ENCODE measurements around the gene SMIM7. TPM values are rescaled to one million over a fixed set of nuclear protein-coding genes. Genes with fewer than 3 reads are reported as not detected.
"Not testable (repeated sequence)": the region's sequence is repeated elsewhere in the genome, so short reads cannot be mapped to it uniquely, and the experiment has no call there.

The SMIM7 gene
- polyA plus RNA-seq, 6 donors from 2014 or later: 41.0 to 84.2 (median 69.1) TPM

GRCh38 chr19:16671652-16672274 is 11.8 kb upstream of the SMIM7 start:
- no peaks in the 10 kb centered on the region for H3K27me3 Mint-ChIP-seq
- H3K9me3 Mint-ChIP-seq: no peaks in the 10 kb centered on the region
- peaks cover 0 to 3% (median 2%) of the 10 kb centered on the region in 3 donors for H3K4me1 Mint-ChIP-seq
- H3K4me3 Mint-ChIP-seq: no peak overlapping the region
- no peak for DNase-seq
- H3K27ac Mint-ChIP-seq: peak overlapping the region in 2 of 6 donors; percentile 60 to 70
- ATAC-seq (ENCODE audit: low read depth in 2 of 2): no peak
- H3K36me3 Mint-ChIP-seq: no peaks in the 10 kb centered on the region

- ATAC-seq (ENCODE audit: low read depth in 2 of 2): no peak
These were observed 10.3 kb upstream of the SMIM7 start for GRCh38 chr19:16670291-16670690.

GRCh38 chr19:16668702-16669101 is 8.8 kb upstream of the SMIM7 start:
- ATAC-seq (ENCODE audit: low read depth in 2 of 2); DNase-seq; H3K27ac Mint-ChIP-seq; H3K36me3 Mint-ChIP-seq; H3K27me3 Mint-ChIP-seq; H3K9me3 Mint-ChIP-seq: not testable (repeated sequence)
- Mint-ChIP-seq H3K4me1 (peaks cover 5 to 10% (median 7%) of the 10 kb centered on the region in 3 donors), H3K4me3 (peak overlapping the region in 1 of 8 donors; percentile 42)

More at GRCh38 chr19:16670291-16670690, 10.3 kb upstream of the SMIM7 start:
- no peaks in the 10 kb centered on the region for H3K36me3 Mint-ChIP-seq
- no peak for DNase-seq
- H3K9me3 Mint-ChIP-seq: no peaks in the 10 kb centered on the region
- no peak overlapping the region for H3K4me3 Mint-ChIP-seq
- H3K27me3 Mint-ChIP-seq: no peaks in the 10 kb centered on the region
- H3K4me1 Mint-ChIP-seq: peaks cover 0 to 3% (median 2%) of the 10 kb centered on the region in 3 donors
- no peak overlapping the region for H3K27ac Mint-ChIP-seq

GRCh38 chr19:16668176-16668575 is 8.2 kb upstream of the SMIM7 start:
- Mint-ChIP-seq H3K4me1 (peaks cover 7 to 12% (median 8%) of the 10 kb centered on the region in 3 donors), H3K27me3 (no peaks in the 10 kb centered on the region), H3K27ac (no peak overlapping the region), H3K4me3 (peak overlapping the region in 1 of 8 donors; percentile 42), H3K9me3 (no peaks in the 10 kb centered on the region), H3K36me3 (no peaks in the 10 kb centered on the region)
- ATAC-seq (ENCODE audit: low read depth in 2 of 2): no peak
- no peak for DNase-seq

GRCh38 chr19:16661480-16662034 is 1.6 kb upstream of the SMIM7 start:
- Mint-ChIP-seq H3K9me3 (no peaks in the 10 kb centered on the region), H3K4me3 (peak overlapping the region; percentile 86 to 99 (median 93)), H3K36me3 (peaks cover 6 to 8% of the 10 kb centered on the region in 2 donors), H3K4me1 (peaks cover 40 to 55% (median 55%) of the 10 kb centered on the region in 3 donors), H3K27me3 (no peaks in the 10 kb centered on the region), H3K27ac (peak overlapping the region; percentile 56 to 98 (median 80))
- peak; percentile 21 for DNase-seq
- ATAC-seq (ENCODE audit: low read depth in 2 of 2): no peak

GRCh38 chr19:16660763-16661479 is 977 bp upstream of the SMIM7 start, which contains the start of gene TMEM38A:
TSS of gene TMEM38A (plus strand) at chr19:16661139. CDS start at chr19:16661218, 79 bp downstream.
- H3K9me3 Mint-ChIP-seq: no peaks in the 10 kb centered on the region
- peak within 1 kb of the TSS; percentile 98 to 100 (median 99) for H3K27ac Mint-ChIP-seq
- peaks cover 6 to 8% of the 10 kb centered on the region in 2 donors for H3K36me3 Mint-ChIP-seq
- peak; percentile 55 for DNase-seq
- H3K4me3 Mint-ChIP-seq: peak within 1 kb of the TSS; percentile 96 to 100 (median 99)
- peak in 1 of 2 donors; percentile 2 for ATAC-seq (ENCODE audit: low read depth in 2 of 2)
- no peaks in the 10 kb centered on the region for H3K27me3 Mint-ChIP-seq
- peaks cover 44 to 61% (median 55%) of the 10 kb centered on the region in 3 donors for H3K4me1 Mint-ChIP-seq

- H3K9me3 Mint-ChIP-seq: no peaks in the 10 kb centered on the region
- H3K4me1 Mint-ChIP-seq: peaks cover 44 to 67% (median 55%) of the 10 kb centered on the region in 3 donors
- no peak for DNase-seq
- ATAC-seq (ENCODE audit: low read depth in 2 of 2): no peak
- peak overlapping the region; percentile 96 to 100 (median 99) for H3K4me3 Mint-ChIP-seq
- no peaks in the 10 kb centered on the region for H3K27me3 Mint-ChIP-seq
- H3K36me3 Mint-ChIP-seq: peaks cover 6 to 8% of the 10 kb centered on the region in 2 donors
- H3K27ac Mint-ChIP-seq: peak overlapping the region; percentile 98 to 100 (median 99)
These were observed 496 bp downstream of the SMIM7 start for GRCh38 chr19:16659464-16659831.

GRCh38 chr19:16657384-16657783 is 2.6 kb downstream of the SMIM7 start:
- Mint-ChIP-seq H3K4me3 (peak overlapping the region in 4 of 8 donors; percentile 32 to 61 (median 44)), H3K9me3 (no peaks in the 10 kb centered on the region), H3K4me1 (peaks cover 38 to 61% (median 48%) of the 10 kb centered on the region in 3 donors), H3K27ac (peak overlapping the region in 3 of 6 donors; percentile 33 to 80 (median 59)), H3K27me3 (no peaks in the 10 kb centered on the region), H3K36me3 (peaks cover 12% of the 10 kb centered on the region in 2 donors)
- no peak for ATAC-seq (ENCODE audit: low read depth in 2 of 2)
- no peak for DNase-seq

- Mint-ChIP-seq H3K36me3 (peaks cover 18 to 24% of the 10 kb centered on the region in 2 donors), H3K9me3 (no peaks in the 10 kb centered on the region), H3K27me3 (no peaks in the 10 kb centered on the region), H3K4me3 (peak overlapping the region in 2 of 8 donors; percentile 61 to 78), H3K27ac (no peak overlapping the region), H3K4me1 (peaks cover 33 to 58% (median 45%) of the 10 kb centered on the region in 3 donors)
- ATAC-seq (ENCODE audit: low read depth in 2 of 2): no peak
- DNase-seq: no peak
These were observed 4.2 kb downstream of the SMIM7 start for GRCh38 chr19:16655727-16656126.

GRCh38 chr19:16654627-16655026 is 5.3 kb downstream of the SMIM7 start:
- ATAC-seq (ENCODE audit: low read depth in 2 of 2) (no peak), DNase-seq (no peak)
- H3K27me3 Mint-ChIP-seq: no peaks in the 10 kb centered on the region
- H3K36me3 Mint-ChIP-seq: peaks cover 18 to 24% of the 10 kb centered on the region in 2 donors
- H3K9me3 Mint-ChIP-seq: no peaks in the 10 kb centered on the region
- H3K4me1 Mint-ChIP-seq: peaks cover 37 to 62% (median 39%) of the 10 kb centered on the region in 3 donors
- H3K27ac Mint-ChIP-seq: no peak overlapping the region
- no peak overlapping the region for H3K4me3 Mint-ChIP-seq

- Mint-ChIP-seq H3K4me3 (peak overlapping the region in 1 of 8 donors; percentile 29), H3K9me3 (no peaks in the 10 kb centered on the region), H3K4me1 (peaks cover 34 to 59% (median 35%) of the 10 kb centered on the region in 3 donors), H3K36me3 (peaks cover 18 to 24% of the 10 kb centered on the region in 2 donors), H3K27me3 (no peaks in the 10 kb centered on the region), H3K27ac (peak overlapping the region in 1 of 6 donors; percentile 95)
- ATAC-seq (ENCODE audit: low read depth in 2 of 2) (no peak), DNase-seq (no peak)
These were observed 5.8 kb downstream of the SMIM7 start for GRCh38 chr19:16654140-16654539.

- peaks cover 21 to 50% (median 25%) of the 10 kb centered on the region in 3 donors for H3K4me1 Mint-ChIP-seq
- no peaks in the 10 kb centered on the region for H3K27me3 Mint-ChIP-seq
- ATAC-seq (ENCODE audit: low read depth in 2 of 2) (no peak), DNase-seq (no peak)
- H3K9me3 Mint-ChIP-seq: no peaks in the 10 kb centered on the region
- H3K4me3 Mint-ChIP-seq: no peak overlapping the region
- peak overlapping the region in 1 of 6 donors; percentile 22 for H3K27ac Mint-ChIP-seq
- peaks cover 18% of the 10 kb centered on the region in 2 donors for H3K36me3 Mint-ChIP-seq
These were observed 7.1 kb downstream of the SMIM7 start for GRCh38 chr19:16652854-16653253.

- not testable (repeated sequence) for H3K27me3 Mint-ChIP-seq; ATAC-seq (ENCODE audit: low read depth in 2 of 2); H3K9me3 Mint-ChIP-seq; DNase-seq; H3K4me3 Mint-ChIP-seq
- Mint-ChIP-seq H3K36me3 (peaks cover 12 to 16% of the 10 kb centered on the region in 2 donors), H3K27ac (peak overlapping the region in 5 of 6 donors; percentile 22 to 87 (median 74)), H3K4me1 (peaks cover 12 to 37% (median 19%) of the 10 kb centered on the region in 3 donors)
These were observed 8.3 kb downstream of the SMIM7 start for GRCh38 chr19:16651421-16652188.
